GM12891 (cell line): Measurements from ENCODE around the gene AIG1.

ENCODE experiments used
- POLR2A ChIP-seq: IDR thresholded peaks from 2 replicates; pipeline ENCODE4 v1.6.1; 2011; ENCODE audit warnings: low read depth, low read length, control low read depth
- TAF1 ChIP-seq: IDR thresholded peaks from 2 replicates; pipeline ENCODE4 v1.6.1; 2011; ENCODE audit warnings: low read depth, low read length, control low read depth

DNA sequence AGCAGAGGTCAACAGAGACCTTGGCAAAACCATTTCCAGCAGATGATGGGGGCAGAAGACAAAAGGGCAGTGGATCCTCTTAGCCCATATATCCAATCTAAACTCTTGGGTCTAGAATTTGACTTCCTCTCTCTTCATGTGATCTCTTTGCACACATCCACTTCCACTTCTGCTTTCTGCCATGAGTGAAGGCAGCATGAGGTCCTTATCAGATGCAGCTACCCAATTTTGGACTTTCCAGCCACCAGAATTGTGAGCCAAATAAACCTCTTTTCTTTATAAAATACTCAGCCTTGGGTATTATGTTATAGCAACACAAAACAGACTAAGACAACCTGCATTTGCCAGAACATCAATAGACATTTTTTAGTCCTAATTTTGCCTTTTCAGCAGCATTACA is 198.3 kb downstream of the AIG1 start:
- no peak for TF ChIP-seq POLR2A
- TF ChIP-seq TAF1, result no peak
